ENCODE measurements around the gene DCHS1.

Gene DCHS1

GRCh38 chr11:6670202-6670830 lies 14.7 kb upstream of the DCHS1 start:
- Histone ChIP-seq H3K36me3 (ENCODE audit: control insufficient read depth in 1 of 2, insufficient read depth in 2 of 2, low read length in 2 of 2) (no peaks in the 10 kb centered on the region), H3K27me3 (ENCODE audit: low read depth, low read length) (no peaks in the 10 kb centered on the region), H3K4me1 (ENCODE audit: control insufficient read depth in 1 of 2, insufficient read depth in 2 of 2, low read length in 2 of 2) (peaks cover 0 to 3% of the 10 kb centered on the region in 2 donors), H3K4me3 (ENCODE audit: low read depth in 1 of 2, low read length in 2 of 2) (no peak overlapping the region), H3K27ac (ENCODE audit: low read length) (no peak overlapping the region), H3K9me3 (ENCODE audit: control insufficient read depth in 1 of 2, low read length in 2 of 2) (no peaks in the 10 kb centered on the region)

- Histone ChIP-seq H3K36me3 (ENCODE audit: control insufficient read depth in 1 of 2, insufficient read depth in 2 of 2, low read length in 2 of 2) (no peaks in the 10 kb centered on the region), H3K4me1 (ENCODE audit: control insufficient read depth in 1 of 2, insufficient read depth in 2 of 2, low read length in 2 of 2) (peaks cover 0 to 8% of the 10 kb centered on the region in 2 donors), H3K9me3 (ENCODE audit: control insufficient read depth in 1 of 2, low read length in 2 of 2) (no peaks in the 10 kb centered on the region), H3K27me3 (ENCODE audit: low read depth, low read length) (no peaks in the 10 kb centered on the region), H3K4me3 (ENCODE audit: low read depth in 1 of 2, low read length in 2 of 2) (no peak overlapping the region), H3K27ac (ENCODE audit: low read length) (no peak overlapping the region)
Measured at GRCh38 chr11:6667733-6668374, 12.2 kb upstream of the DCHS1 start.

GRCh38 chr11:6666302-6667183 lies 10.9 kb upstream of the DCHS1 start:
- H3K4me1 ChIP-seq (ENCODE audit: control insufficient read depth in 1 of 2, insufficient read depth in 2 of 2, low read length in 2 of 2), result peaks cover 0 to 8% of the 10 kb centered on the region in 2 donors
- H3K27ac ChIP-seq (ENCODE audit: low read length), result no peak overlapping the region
- no peaks in the 10 kb centered on the region for H3K9me3 ChIP-seq (ENCODE audit: control insufficient read depth in 1 of 2, low read length in 2 of 2)
- H3K27me3 ChIP-seq (ENCODE audit: low read depth, low read length), result no peaks in the 10 kb centered on the region
- no peak overlapping the region for H3K4me3 ChIP-seq (ENCODE audit: low read depth in 1 of 2, low read length in 2 of 2)
- no peaks in the 10 kb centered on the region for H3K36me3 ChIP-seq (ENCODE audit: control insufficient read depth in 1 of 2, insufficient read depth in 2 of 2, low read length in 2 of 2)

- Histone ChIP-seq H3K9me3 (ENCODE audit: control insufficient read depth in 1 of 2, low read length in 2 of 2) (no peaks in the 10 kb centered on the region), H3K4me3 (ENCODE audit: low read depth in 1 of 2, low read length in 2 of 2) (no peak overlapping the region), H3K27me3 (ENCODE audit: low read depth, low read length) (no peaks in the 10 kb centered on the region), H3K36me3 (ENCODE audit: control insufficient read depth in 1 of 2, insufficient read depth in 2 of 2, low read length in 2 of 2) (no peaks in the 10 kb centered on the region), H3K4me1 (ENCODE audit: control insufficient read depth in 1 of 2, insufficient read depth in 2 of 2, low read length in 2 of 2) (peaks cover 0 to 8% of the 10 kb centered on the region in 2 donors), H3K27ac (ENCODE audit: low read length) (no peak overlapping the region)
Measured at GRCh38 chr11:6664551-6664950, 8.9 kb upstream of the DCHS1 start.

GRCh38 chr11:6663794-6664469 lies 8.3 kb upstream of the DCHS1 start:
- no peaks in the 10 kb centered on the region for H3K27me3 ChIP-seq (ENCODE audit: low read depth, low read length)
- no peaks in the 10 kb centered on the region for H3K36me3 ChIP-seq (ENCODE audit: control insufficient read depth in 1 of 2, insufficient read depth in 2 of 2, low read length in 2 of 2)
- peaks cover 0 to 8% of the 10 kb centered on the region in 2 donors for H3K4me1 ChIP-seq (ENCODE audit: control insufficient read depth in 1 of 2, insufficient read depth in 2 of 2, low read length in 2 of 2)
- no peak overlapping the region for H3K27ac ChIP-seq (ENCODE audit: low read length)
- H3K9me3 ChIP-seq (ENCODE audit: control insufficient read depth in 1 of 2, low read length in 2 of 2), result no peaks in the 10 kb centered on the region
- H3K4me3 ChIP-seq (ENCODE audit: low read depth in 1 of 2, low read length in 2 of 2), result no peak overlapping the region

- Histone ChIP-seq H3K9me3 (ENCODE audit: control insufficient read depth in 1 of 2, low read length in 2 of 2) (no peaks in the 10 kb centered on the region), H3K27ac (ENCODE audit: low read length) (no peak overlapping the region), H3K27me3 (ENCODE audit: low read depth, low read length) (no peaks in the 10 kb centered on the region), H3K36me3 (ENCODE audit: control insufficient read depth in 1 of 2, insufficient read depth in 2 of 2, low read length in 2 of 2) (no peaks in the 10 kb centered on the region), H3K4me3 (ENCODE audit: low read depth in 1 of 2, low read length in 2 of 2) (no peak overlapping the region), H3K4me1 (ENCODE audit: control insufficient read depth in 1 of 2, insufficient read depth in 2 of 2, low read length in 2 of 2) (peaks cover 0 to 5% of the 10 kb centered on the region in 2 donors)
Measured at GRCh38 chr11:6660712-6661111, 5.1 kb upstream of the DCHS1 start.

- H3K36me3 ChIP-seq (ENCODE audit: control insufficient read depth in 1 of 2, insufficient read depth in 2 of 2, low read length in 2 of 2), result no peaks in the 10 kb centered on the region
- H3K27me3 ChIP-seq (ENCODE audit: low read depth, low read length), result no peaks in the 10 kb centered on the region
- peaks cover 4 to 6% of the 10 kb centered on the region in 2 donors for H3K4me1 ChIP-seq (ENCODE audit: control insufficient read depth in 1 of 2, insufficient read depth in 2 of 2, low read length in 2 of 2)
- H3K27ac ChIP-seq (ENCODE audit: low read length), result no peak overlapping the region
- no peaks in the 10 kb centered on the region for H3K9me3 ChIP-seq (ENCODE audit: control insufficient read depth in 1 of 2, low read length in 2 of 2)
- H3K4me3 ChIP-seq (ENCODE audit: low read depth in 1 of 2, low read length in 2 of 2), result no peak overlapping the region
Measured at GRCh38 chr11:6658647-6659046, 3.0 kb upstream of the DCHS1 start.

- H3K4me1 ChIP-seq (ENCODE audit: control insufficient read depth in 1 of 2, insufficient read depth in 2 of 2, low read length in 2 of 2), result peaks cover 6 to 9% of the 10 kb centered on the region in 2 donors
- no peaks in the 10 kb centered on the region for H3K9me3 ChIP-seq (ENCODE audit: control insufficient read depth in 1 of 2, low read length in 2 of 2)
- H3K27me3 ChIP-seq (ENCODE audit: low read depth, low read length), result no peaks in the 10 kb centered on the region
- no peak overlapping the region for H3K27ac ChIP-seq (ENCODE audit: low read length)
- H3K4me3 ChIP-seq (ENCODE audit: low read depth in 1 of 2, low read length in 2 of 2), result no peak overlapping the region
- no peaks in the 10 kb centered on the region for H3K36me3 ChIP-seq (ENCODE audit: control insufficient read depth in 1 of 2, insufficient read depth in 2 of 2, low read length in 2 of 2)
Measured at GRCh38 chr11:6657346-6657745, 1.7 kb upstream of the DCHS1 start.

GRCh38 chr11:6656936-6657335 lies 1.3 kb upstream of the DCHS1 start:
- Histone ChIP-seq H3K27ac (ENCODE audit: low read length) (no peak overlapping the region), H3K36me3 (ENCODE audit: control insufficient read depth in 1 of 2, insufficient read depth in 2 of 2, low read length in 2 of 2) (no peaks in the 10 kb centered on the region), H3K9me3 (ENCODE audit: control insufficient read depth in 1 of 2, low read length in 2 of 2) (no peaks in the 10 kb centered on the region), H3K27me3 (ENCODE audit: low read depth, low read length) (no peaks in the 10 kb centered on the region), H3K4me1 (ENCODE audit: control insufficient read depth in 1 of 2, insufficient read depth in 2 of 2, low read length in 2 of 2) (peaks cover 6 to 9% of the 10 kb centered on the region in 2 donors), H3K4me3 (ENCODE audit: low read depth in 1 of 2, low read length in 2 of 2) (no peak overlapping the region)

- Histone ChIP-seq H3K4me1 (ENCODE audit: control insufficient read depth in 1 of 2, insufficient read depth in 2 of 2, low read length in 2 of 2) (peaks cover 6 to 9% of the 10 kb centered on the region in 2 donors), H3K36me3 (ENCODE audit: control insufficient read depth in 1 of 2, insufficient read depth in 2 of 2, low read length in 2 of 2) (no peaks in the 10 kb centered on the region), H3K27me3 (ENCODE audit: low read depth, low read length) (no peaks in the 10 kb centered on the region), H3K27ac (ENCODE audit: low read length) (peak overlapping the region; percentile 82), H3K9me3 (ENCODE audit: control insufficient read depth in 1 of 2, low read length in 2 of 2) (no peaks in the 10 kb centered on the region), H3K4me3 (ENCODE audit: low read depth in 1 of 2, low read length in 2 of 2) (peak overlapping the region; percentile 53 to 57)
Measured at GRCh38 chr11:6656584-6656915, 941 bp upstream of the DCHS1 start.
